Endometrial microvascular endothelial cells (primary cell): Measurements from ENCODE around the gene KDM5B. TPM values are rescaled to one million over a fixed set of nuclear protein-coding genes. Genes with fewer than 3 reads are reported as not detected.

Experiments
- in situ Hi-C: cut with HindIII; loops from 2 replicates; pipeline ENCODE4 v1.10.0; 2017; ENCODE audit warnings: low sequenced_read_pairs, low pct_unique_long_range_greater_than_20kb; ENCODE audit errors: inconsistent ontology term
- total RNA-seq: library from RNA; depleted of rRNA; stranded (reverse); fragments of >200 nt; gene quantifications from one replicate; pipeline ENCODE4 v1.2.3, GENCODE V29; 2015; ENCODE audit errors: inconsistent ontology term

Gene KDM5B
- total RNA-seq, 1 donor from 2014 or later = 35.1 TPM

GRCh38 chr1:202700061-202700460 is 108.2 kb downstream of the KDM5B start:
- in situ Hi-C loops = no loop called here

DNA sequence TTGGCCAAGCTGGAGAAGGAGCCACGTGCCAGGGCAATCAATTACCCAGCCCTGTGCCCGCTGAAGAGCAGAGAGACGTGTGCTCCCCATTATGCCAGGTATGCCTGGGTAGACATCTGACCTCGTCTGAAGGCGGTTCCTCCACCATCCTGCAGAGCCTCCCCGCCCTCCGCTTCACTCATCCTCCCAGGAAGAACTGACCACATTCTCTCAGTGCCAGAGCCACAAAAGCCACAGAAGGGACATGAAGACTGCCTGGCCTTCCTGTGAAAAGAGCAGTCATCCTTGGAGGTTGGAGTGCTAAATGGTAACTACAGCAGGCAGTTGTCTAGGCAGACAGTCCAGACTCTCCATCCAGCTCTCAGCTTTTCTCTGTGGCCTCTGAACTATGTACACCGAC is 109.9 kb downstream of the KDM5B start:
- in situ Hi-C loops = no loop called here

- in situ Hi-C loops = no loop called here
Measured at GRCh38 chr1:202697038-202697437, 111.2 kb downstream of the KDM5B start.

DNA sequence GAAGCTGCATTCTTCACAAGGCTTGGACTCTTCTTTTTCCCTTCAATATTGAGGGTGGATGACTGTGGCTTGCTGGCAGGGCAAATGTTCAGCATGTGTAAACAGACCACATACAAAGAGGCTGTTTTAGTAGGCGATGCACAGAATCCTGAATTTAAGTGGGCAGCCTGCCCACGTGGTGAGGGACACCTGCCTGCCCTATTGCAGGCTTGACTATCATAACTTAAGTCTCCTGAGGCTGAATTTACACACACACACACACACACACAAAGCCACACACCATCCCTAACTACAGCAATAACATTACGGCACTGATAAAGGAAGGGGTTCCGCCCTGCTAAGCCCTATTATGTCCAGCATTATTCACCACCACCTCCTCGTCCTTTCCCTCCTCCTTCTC is 113.9 kb downstream of the KDM5B start:
- in situ Hi-C loops = no loop called here

- in situ Hi-C loops = no loop called here
Measured at GRCh38 chr1:202692959-202693555, 115.2 kb downstream of the KDM5B start.

GRCh38 chr1:202691816-202692215 is 116.4 kb downstream of the KDM5B start:
- in situ Hi-C loops = no loop called here

DNA sequence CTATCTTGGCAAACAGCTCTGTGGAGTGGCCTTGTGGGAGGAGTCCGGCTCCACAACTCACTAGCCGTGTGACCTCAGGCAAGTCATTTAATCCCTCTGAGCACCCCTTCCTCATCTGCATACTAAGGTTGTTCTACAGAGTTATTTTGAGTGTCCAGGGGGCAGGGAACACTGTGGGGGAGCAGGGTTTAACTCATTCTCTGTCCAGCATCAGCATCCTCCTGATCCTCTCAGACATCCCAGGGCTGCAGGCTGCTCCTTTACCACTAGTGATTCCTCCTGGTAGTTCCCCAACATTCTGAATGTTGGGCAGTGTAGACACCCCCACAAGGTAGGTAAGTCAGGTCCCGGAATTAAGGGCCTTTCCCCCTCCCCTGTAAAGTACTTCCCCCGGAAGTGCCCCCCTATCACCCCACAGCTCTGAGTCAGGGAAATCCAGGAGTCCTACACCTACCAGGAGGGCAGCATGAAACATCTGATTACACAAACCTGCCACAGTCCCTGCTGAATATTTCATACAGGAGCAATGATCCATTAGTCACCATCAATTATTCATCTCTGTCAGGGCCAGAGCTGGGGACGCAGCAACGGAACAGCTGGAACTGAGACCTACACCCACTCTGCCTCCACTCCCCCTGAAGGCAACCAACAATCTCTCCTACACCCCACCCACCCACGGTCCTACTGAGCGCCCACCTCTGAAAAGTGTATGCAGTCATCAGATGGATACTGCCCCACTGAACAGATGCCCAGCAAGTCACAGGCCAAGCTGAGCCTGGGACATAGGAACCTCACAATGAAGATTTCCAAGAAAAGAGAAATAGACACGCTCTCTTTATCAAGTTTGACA is 118.5 kb downstream of the KDM5B start:
- in situ Hi-C loops = no loop called here

- in situ Hi-C loops = no loop called here
Measured at GRCh38 chr1:202689082-202689481, 119.1 kb downstream of the KDM5B start.

DNA sequence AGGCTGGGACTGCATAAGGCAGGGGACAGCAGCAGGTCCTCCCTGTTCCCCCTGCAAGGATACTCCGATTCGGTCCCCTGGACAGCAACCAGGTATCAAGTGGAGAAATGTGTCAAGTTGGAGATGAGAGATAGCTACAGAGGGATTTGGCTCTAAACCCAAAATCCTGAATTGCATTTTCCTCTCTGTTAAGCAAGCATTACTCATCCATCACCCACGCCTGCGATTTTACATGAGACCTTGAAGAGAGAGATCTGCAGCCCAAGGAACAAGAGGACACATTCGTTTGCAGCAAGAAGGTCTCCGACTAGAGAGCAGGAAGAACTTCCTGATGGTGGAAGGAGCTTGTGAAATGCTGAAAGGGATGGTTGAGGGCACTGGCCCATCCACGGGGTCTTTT is 119.8 kb downstream of the KDM5B start:
- in situ Hi-C loops = no loop called here

- in situ Hi-C loops = no loop called here
Measured at GRCh38 chr1:202687798-202688197, 120.4 kb downstream of the KDM5B start.

- in situ Hi-C loops = no loop called here
Measured at GRCh38 chr1:202687370-202687769, 120.9 kb downstream of the KDM5B start.

DNA sequence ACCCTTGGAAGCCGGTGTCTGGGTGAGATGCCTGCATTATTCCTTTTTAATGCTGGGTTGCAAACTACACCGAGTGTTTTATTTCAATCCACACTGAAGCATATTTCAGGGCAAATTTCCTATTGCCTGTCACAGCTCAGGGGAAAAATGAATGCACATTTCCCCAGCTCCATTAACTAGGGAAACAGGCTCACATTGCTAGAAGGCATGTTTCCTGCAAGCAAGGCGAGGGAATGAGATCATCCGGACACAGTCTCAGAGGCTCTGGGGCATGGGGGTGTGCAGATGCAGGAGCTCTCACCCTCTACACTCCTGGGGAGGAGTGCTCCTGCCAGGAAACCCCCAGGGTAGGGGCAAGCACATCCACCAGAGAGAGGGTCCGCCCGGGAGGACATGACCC is 122.6 kb downstream of the KDM5B start:
- in situ Hi-C loops = no loop called here

DNA sequence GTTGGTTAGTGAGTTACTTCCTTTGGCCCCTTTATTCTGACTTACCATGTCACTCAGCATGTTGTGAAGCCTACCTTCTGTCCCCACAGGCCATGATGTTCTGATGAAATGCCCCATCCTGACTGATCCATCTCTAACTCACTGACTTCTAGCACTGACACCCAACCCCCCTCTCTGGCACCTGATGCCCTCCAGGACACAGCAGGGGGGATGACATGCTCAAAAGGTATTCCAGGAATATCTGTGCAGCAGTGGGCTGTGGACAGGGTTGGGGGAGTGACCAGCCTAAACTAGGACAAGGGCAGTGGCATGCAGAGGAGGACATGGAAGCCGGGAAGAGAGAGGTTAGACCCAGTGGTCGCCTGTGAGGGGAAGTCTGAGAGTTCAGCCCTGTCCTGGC is 123.5 kb downstream of the KDM5B start:
- in situ Hi-C loops = no loop called here

DNA sequence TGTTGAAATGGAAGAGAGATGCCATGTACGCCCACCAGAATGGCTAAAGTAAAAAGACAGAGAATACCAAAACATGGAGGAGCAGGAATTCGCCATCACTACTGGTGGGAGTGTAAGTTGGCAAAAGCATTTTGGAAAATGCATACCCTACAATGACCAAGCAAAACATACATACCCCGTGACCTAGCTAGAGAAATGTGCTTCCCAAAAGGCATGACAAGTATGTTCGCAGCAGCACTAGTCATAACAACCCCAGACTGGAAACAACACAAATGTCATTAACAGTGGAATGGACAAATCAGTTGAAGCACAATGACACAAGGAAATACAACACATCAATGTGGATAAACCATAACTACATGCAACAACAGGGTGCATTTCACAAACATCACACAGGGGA is 125.2 kb downstream of the KDM5B start:
- in situ Hi-C loops = no loop called here

DNA sequence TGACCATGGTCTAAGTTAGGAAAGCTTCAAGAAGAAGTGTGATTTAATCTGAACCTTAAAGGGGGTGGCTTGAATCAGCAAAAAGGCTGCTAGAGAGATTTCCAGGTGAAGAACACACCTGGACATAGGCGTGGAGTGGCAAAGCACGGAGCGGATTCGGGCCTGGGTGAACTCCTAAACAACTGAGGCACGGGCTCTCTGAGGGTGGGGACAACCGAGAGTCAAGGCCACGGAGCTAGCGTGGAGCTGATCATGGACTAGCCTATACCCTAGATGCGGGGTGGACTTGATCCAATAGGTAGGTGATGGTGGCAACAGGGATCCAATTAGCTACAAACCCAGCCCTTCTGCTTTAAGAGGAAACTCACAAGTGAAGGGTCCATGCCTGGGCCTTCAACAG is 125.7 kb downstream of the KDM5B start:
- in situ Hi-C loops = no loop called here

- in situ Hi-C loops = no loop called here
Measured at GRCh38 chr1:202681736-202682420, 126.3 kb downstream of the KDM5B start.

GRCh38 chr1:202680586-202681352 is 127.5 kb downstream of the KDM5B start:
- in situ Hi-C loops = no loop called here

GRCh38 chr1:202679406-202680177 is 128.6 kb downstream of the KDM5B start:
- in situ Hi-C loops = no loop called here

DNA sequence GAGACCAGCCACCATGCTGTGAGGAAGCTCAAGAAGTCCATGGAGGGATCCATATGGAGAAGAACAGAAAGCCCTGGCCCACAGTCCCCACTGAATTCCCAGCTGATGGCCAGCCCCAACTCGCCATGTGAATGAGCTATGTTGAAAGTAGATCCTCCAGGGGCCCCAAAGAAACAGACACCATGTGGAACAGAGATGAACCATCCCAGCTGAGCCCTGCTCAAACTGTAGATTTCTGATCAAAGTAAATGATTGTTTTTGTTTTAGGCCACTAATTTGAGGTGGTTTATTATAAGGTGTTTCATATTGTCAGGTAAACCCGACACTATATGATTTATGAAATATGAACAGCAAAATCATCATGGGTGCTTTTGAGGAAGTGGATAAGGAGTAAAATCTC is 130.8 kb downstream of the KDM5B start:
- in situ Hi-C loops = no loop called here
